Vagina (tissue), 2 donors: ENCODE results near the gene TNIK.

Experiments
- POLR2A ChIP-seq, 2 donors: fragments of 450-650 bp; IDR thresholded peaks; one replicate each; pipeline ENCODE4 v1.6.1; 2017; ENCODE audit warnings: antibody characterized with exemption in 2 of 2, mild to moderate bottlenecking in 2 of 2, moderate library complexity in 2 of 2
- TF ChIP-seq, protein P1 (sequence below), 3 experiments: fragments of 450-650 bp in 2 of 3; fragments of 200-600 bp in 1 of 3; sonication (generic) in 1 of 3; IDR thresholded peaks; one replicate each; pipeline ENCODE4 v1.5.1; 2017 to 2019; ENCODE audit warnings: antibody characterized with exemption in 3 of 3, mild to moderate bottlenecking in 2 of 3, moderate library complexity in 2 of 3

DNA sequence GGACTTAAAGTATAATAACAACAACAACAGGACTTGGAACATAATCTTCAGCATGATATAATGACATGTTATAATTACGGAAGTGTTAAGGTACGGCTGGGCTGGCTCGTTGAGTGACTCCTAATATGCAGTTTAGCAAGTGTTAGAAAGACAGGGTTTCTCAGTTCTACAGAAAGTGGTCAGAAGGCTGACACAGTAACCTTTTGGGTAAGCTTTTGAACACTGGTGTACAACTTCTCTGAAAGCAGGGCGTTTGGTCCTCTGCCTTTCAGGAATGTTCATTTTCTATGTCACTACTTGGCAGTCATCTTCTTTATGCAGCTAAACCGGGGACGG, 300.4 kb downstream of the TNIK start:
- no peak for TF ChIP-seq POLR2A (IDR thresholded peaks at IDR 0.05)
- TF ChIP-seq, protein P1, sequence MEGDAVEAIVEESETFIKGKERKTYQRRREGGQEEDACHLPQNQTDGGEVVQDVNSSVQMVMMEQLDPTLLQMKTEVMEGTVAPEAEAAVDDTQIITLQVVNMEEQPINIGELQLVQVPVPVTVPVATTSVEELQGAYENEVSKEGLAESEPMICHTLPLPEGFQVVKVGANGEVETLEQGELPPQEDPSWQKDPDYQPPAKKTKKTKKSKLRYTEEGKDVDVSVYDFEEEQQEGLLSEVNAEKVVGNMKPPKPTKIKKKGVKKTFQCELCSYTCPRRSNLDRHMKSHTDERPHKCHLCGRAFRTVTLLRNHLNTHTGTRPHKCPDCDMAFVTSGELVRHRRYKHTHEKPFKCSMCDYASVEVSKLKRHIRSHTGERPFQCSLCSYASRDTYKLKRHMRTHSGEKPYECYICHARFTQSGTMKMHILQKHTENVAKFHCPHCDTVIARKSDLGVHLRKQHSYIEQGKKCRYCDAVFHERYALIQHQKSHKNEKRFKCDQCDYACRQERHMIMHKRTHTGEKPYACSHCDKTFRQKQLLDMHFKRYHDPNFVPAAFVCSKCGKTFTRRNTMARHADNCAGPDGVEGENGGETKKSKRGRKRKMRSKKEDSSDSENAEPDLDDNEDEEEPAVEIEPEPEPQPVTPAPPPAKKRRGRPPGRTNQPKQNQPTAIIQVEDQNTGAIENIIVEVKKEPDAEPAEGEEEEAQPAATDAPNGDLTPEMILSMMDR (IDR thresholded peaks at IDR 0.05) = no peak
